ENCODE data around the gene IRF2.

DNA sequence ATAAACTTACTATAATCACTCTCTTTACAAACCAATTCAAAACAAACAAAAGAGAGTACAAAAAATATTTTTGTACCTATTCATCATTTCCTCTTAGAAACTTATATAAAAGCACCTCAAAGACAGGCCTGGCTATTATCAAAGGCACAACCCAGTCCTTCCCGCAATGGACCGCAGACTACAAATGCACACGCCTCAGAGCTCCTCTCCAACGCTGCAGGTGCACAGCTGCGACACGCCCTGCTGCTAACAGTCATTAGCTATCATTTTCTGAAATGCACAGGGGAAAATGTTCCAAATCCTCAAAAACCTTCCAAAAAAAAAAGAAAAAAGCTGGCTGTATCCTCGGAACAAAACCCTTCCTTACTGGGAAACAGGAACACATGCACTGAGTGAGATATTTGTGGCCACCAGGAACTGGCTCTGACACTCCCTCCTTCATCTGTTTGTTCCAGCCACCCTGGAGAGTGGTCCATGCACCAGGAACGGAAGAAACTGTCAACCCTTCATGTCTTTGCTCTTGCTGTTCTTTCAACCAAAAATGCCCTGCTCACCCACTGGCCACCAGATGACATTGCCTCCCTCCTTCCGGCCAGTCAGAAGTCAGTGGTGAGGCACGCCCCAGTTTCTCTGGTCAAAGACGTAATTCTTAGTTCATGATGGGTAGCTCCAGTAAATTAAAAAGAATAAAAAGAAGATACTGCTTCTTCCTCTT lies 16.7 kb downstream of the IRF2 start:
- TF ChIP-seq, protein P1, sequence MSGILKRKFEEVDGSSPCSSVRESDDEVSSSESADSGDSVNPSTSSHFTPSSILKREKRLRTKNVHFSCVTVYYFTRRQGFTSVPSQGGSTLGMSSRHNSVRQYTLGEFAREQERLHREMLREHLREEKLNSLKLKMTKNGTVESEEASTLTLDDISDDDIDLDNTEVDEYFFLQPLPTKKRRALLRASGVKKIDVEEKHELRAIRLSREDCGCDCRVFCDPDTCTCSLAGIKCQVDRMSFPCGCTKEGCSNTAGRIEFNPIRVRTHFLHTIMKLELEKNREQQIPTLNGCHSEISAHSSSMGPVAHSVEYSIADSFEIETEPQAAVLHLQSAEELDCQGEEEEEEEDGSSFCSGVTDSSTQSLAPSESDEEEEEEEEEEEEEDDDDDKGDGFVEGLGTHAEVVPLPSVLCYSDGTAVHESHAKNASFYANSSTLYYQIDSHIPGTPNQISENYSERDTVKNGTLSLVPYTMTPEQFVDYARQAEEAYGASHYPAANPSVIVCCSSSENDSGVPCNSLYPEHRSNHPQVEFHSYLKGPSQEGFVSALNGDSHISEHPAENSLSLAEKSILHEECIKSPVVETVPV (CRISPR knock-in tag; IDR thresholded peaks at IDR 0.05): no peak
- TF ChIP-seq ZNF565 (CRISPR knock-in tag; conservative IDR thresholded peaks at IDR 0.05; ENCODE audit: low read depth): no peak
- TF ChIP-seq CREB5 (CRISPR knock-in tag; IDR thresholded peaks at IDR 0.05; ENCODE audit: low read depth): no peak
- TF ChIP-seq, protein P2, sequence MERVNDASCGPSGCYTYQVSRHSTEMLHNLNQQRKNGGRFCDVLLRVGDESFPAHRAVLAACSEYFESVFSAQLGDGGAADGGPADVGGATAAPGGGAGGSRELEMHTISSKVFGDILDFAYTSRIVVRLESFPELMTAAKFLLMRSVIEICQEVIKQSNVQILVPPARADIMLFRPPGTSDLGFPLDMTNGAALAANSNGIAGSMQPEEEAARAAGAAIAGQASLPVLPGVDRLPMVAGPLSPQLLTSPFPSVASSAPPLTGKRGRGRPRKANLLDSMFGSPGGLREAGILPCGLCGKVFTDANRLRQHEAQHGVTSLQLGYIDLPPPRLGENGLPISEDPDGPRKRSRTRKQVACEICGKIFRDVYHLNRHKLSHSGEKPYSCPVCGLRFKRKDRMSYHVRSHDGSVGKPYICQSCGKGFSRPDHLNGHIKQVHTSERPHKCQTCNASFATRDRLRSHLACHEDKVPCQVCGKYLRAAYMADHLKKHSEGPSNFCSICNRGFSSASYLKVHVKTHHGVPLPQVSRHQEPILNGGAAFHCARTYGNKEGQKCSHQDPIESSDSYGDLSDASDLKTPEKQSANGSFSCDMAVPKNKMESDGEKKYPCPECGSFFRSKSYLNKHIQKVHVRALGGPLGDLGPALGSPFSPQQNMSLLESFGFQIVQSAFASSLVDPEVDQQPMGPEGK (CRISPR knock-in tag; IDR thresholded peaks at IDR 0.05; ENCODE audit: borderline replicate concordance): no peak
- no peak for TF ChIP-seq BACH2 (CRISPR knock-in tag; IDR thresholded peaks at IDR 0.05; ENCODE audit: borderline replicate concordance)
- TF ChIP-seq RARB (CRISPR knock-in tag; IDR thresholded peaks at IDR 0.05): no peak
- no peak for TF ChIP-seq ZNF8 (CRISPR knock-in tag; IDR thresholded peaks at IDR 0.05)
